Omental fat pad (tissue), 4 donors: ENCODE data around the gene ILK. TPM values are rescaled to one million over a fixed set of nuclear protein-coding genes. Genes with fewer than 3 reads are reported as not detected.

Source experiments
- ATAC-seq: fragments of 150-250 bp; one replicate; pipeline ENCODE4 v1.9.1; 2016; ENCODE audit warnings: mild to moderate bottlenecking, moderate library complexity; ENCODE audit not compliant: low FRiP score
- DNase-seq: peaks from one replicate; pipeline ENCODE4 v3.0.0-alpha.2; 2019; ENCODE audit warnings: low spot score
- CTCF ChIP-seq, 3 donors: fragments of 450-650 bp; IDR thresholded peaks; one replicate each; pipeline ENCODE4 v1.5.1; 2016 to 2017; ENCODE audit warnings: antibody characterized with exemption in 3 of 3, mild to moderate bottlenecking in 3 of 3, moderate library complexity in 2 of 3
- total RNA-seq, 4 donors: library from RNA; depleted of rRNA; stranded (reverse); fragments of >200 nt; gene quantifications; one replicate each; pipeline ENCODE4 v1.1.0, GENCODE V29; 2016

ILK gene
- total RNA-seq, 4 donors from 2014 or later = 92.1 to 189 (median 118) TPM

GRCh38 chr11:6567371-6567745 lies 36.2 kb upstream of the ILK start:
- ATAC-seq = no peak
- no peak for TF ChIP-seq CTCF (IDR thresholded peaks at IDR 0.05)
- no peak for DNase-seq

GRCh38 chr11:6568191-6568918 lies 35.2 kb upstream of the ILK start:
- ATAC-seq = peak; percentile 19
- TF ChIP-seq CTCF (IDR thresholded peaks at IDR 0.05) = no peak
- DNase-seq = no peak

DNA sequence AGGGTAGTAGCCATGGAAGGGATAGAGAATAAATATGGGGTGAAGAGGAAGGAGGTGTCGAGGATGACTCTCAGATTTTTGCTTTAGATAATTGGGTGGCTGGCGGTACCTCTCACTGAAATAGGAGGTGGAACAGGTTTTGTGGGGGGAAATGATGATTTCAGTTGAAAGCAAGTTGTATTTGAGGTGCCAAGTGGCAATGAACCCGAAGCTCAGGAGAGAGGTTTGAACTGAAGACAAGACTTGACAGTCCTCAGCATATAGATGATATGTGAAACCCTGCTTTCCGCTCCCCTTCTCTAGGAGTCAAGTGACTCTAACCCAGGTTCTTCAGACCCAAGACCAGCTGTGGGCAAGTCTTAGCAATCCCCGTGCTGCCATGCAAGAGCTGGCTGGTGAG lies 33.9 kb upstream of the ILK start:
- DNase-seq (no peak), ATAC-seq (no peak)
- no peak for TF ChIP-seq CTCF (IDR thresholded peaks at IDR 0.05)

GRCh38 chr11:6570691-6571427 lies 32.7 kb upstream of the ILK start:
- no peak for TF ChIP-seq CTCF (IDR thresholded peaks at IDR 0.05)
- no peak for ATAC-seq
- DNase-seq = no peak

- ATAC-seq = no peak
These were observed 32.1 kb upstream of the ILK start for GRCh38 chr11:6571434-6572008.

DNA sequence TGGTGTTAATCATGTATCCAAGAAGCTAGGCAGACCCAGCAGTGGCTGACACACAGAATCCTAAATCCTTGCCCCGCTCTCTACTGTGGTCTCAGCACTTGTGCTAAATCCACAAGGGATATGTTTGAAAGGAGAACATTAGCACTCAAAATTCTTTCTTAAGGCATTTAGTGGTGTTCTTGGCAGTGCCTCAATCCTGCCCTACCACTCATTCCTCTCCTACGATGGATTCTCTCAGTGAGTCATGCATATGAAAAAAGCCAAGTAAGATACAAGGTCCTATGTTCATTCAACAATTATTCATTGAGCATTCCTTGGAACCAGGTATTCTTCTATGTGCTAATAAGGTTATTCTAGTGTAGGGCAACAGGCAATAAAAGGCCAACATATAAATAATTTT lies 31.4 kb upstream of the ILK start:
- DNase-seq = no peak
- no peak for TF ChIP-seq CTCF (IDR thresholded peaks at IDR 0.05)
- peak; percentile 85 for ATAC-seq

More at GRCh38 chr11:6571434-6572008, 32.1 kb upstream of the ILK start:
- no peak for DNase-seq
- no peak for TF ChIP-seq CTCF (IDR thresholded peaks at IDR 0.05)
